ENCODE measurements around the gene PTPRN2. TPM values are rescaled to one million over a fixed set of nuclear protein-coding genes. Genes with fewer than 3 reads are reported as not detected.
A peak's percentile ranks its signal among the peaks of the same experiment; 100 is the strongest.

PTPRN2 gene
- total RNA-seq, 1 donor, result 0.27 TPM

DNA sequence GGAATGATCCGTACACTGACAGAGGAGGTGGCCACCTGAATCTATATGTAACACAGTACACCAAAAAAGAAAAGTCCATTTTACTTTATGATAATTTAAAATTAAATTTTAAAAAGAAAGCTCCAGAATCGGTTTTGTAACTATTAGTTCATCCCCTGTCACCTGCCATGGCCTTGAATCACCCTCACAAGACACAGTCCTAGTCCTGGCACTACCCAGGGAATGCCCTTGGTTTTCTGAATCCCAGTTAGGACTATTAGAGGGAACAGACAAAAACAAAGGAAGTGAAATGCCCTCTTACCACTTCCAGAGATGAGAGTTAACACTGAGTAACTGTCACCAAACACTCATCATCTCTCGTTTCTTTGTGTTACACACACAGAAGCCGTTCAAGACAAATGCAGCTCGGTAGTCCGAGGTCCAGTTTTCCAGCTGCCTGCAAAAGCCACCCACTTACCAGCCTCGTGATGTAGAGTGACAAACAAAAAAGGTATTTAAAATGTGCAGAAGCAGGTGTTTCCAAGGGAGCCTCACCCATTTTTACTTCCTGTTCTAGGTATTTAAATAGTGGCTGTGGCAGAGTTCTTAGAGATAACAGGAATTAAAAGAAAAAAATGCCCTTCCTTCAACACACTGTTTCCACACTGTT, 6.1 kb downstream of the PTPRN2 start:
- DNase-seq (ENCODE audit: low read depth in 2 of 3, low spot score in 2 of 3), result no peak

DNA sequence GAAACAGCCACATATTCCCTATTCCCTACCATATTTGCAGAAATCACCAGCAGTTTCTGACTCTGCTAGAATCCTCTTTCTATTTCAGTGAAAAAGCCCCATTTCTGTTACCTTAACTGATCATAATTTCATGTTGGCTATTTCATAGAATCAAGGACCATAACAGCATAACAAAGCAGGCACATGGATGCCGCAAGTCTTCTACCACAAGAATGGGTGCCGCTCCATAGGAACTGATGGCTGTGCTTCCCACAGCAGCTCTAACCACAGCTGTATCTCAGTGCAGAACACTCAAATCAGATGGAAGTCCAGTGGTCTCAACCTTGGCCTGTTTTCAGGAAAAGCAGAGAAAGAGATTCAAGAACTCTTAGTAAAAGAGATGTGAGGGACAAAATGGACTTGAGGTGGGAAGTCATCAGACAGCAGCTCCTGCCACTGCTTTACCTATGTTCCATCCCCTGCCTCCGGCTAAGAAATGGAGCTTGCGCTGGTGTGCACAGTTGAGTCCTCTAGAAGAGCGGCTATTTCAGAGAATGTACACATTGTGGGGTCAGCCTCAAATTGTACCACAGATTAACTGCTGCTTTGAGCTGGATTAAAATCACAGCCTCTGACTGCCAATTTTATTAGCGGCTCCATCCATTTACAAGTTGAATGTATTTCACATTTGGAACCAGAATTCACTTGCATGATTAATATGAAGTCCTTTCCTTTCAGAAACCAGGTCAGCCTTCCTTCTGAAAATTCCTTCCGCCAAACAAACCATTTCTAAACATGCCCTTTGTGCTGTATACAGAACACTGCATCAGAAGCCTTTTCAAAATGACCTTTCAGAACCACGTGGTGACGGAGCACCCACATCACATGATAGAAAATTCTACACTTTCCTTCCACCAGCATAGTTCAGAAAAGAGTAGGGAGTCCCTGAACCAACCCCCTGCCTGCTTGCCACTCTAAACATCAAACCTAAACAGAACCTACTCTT, 7.7 kb downstream of the PTPRN2 start:
- no peak for DNase-seq (ENCODE audit: low read depth in 2 of 3, low spot score in 2 of 3)

DNA sequence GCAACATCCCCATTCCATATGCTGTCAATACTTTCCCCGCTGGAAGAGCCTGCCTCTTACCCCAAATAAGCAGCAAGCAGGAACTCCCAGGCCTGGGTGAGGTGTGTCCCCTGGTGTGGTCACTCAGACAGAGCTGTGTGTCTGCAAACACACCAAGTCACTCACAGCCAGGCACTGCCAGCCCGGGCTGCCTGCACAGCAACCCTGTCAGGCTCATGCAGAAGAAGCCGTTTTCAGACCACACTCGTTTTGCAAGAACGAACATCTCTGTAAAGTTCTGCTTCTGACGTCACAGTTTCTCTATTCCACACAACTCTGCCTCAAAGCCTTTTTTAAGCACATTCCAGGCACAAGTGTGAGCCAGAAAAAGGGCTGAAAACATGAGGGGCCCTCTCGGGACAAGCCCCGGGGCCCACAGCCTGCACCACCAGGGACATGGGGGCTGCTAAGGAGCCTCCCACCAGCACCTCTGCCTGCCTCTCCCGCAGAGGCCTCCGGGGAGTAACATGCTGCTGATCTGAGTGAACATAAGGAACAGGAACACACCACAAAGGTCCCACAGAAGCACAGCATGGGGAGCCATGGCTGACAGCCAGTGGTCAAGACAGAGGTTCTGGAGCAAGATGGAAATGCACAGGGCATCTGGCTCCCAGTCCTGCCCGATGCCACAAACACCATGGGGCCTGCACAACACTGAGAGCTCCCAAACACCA, 11.4 kb downstream of the PTPRN2 start:
- no peak for DNase-seq (ENCODE audit: low read depth in 2 of 3, low spot score in 2 of 3)

DNA sequence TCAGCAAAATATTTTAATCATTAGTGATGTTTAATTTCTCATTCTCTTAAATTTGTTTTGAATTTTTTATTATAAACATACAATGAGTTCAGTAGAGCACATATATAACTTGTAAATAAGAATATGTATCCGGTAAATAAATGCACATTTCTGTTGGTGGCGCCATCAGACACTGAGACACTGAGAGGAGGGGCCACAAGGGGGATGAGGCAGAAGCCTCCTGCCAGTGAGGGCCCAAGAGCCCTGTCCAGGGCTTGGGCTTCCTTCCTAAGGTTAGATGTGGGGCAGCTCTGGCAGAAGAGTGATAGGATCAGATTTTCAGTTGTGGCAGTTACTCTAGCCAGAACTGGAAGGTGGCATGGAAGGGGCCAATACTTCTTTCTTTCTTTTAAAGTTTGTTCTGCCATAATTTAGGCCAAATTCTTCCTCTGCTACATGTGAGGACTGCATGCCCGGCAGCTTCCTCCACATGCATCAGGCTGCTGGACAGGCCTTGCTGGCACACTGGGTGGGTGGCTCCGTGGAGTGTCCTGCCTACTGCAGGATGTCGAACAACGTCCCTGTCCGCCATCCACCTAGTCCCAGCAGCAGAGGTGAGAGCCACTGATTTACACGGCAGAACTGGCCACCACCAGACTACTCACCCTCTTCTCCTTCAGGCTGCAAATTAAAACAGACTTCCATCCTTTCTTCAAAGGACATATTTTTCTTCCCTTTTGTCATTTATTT, 13.2 kb downstream of the PTPRN2 start:
- no peak for DNase-seq (ENCODE audit: low read depth in 2 of 3, low spot score in 2 of 3)

DNA sequence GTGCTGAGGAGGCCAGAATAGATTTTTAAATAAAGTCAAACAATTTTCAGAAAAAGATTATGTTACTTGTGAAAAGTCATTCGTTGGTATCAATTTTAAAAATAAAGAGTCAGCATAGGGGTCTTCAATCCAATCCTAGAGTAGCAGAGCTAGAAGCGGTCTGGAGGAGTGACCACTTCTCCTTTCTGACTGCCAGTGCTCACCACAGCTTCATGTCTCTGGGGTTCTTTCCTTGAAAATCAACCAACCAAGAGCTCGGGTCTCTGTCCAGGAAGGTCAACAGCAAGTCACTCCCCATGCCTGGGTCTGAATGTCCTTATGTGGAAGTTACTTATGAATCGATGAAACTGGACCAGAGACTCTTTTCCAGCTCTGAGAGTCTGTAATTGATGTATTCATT, 14.3 kb downstream of the PTPRN2 start:
- no peak for DNase-seq (ENCODE audit: low read depth in 2 of 3, low spot score in 2 of 3)

DNA sequence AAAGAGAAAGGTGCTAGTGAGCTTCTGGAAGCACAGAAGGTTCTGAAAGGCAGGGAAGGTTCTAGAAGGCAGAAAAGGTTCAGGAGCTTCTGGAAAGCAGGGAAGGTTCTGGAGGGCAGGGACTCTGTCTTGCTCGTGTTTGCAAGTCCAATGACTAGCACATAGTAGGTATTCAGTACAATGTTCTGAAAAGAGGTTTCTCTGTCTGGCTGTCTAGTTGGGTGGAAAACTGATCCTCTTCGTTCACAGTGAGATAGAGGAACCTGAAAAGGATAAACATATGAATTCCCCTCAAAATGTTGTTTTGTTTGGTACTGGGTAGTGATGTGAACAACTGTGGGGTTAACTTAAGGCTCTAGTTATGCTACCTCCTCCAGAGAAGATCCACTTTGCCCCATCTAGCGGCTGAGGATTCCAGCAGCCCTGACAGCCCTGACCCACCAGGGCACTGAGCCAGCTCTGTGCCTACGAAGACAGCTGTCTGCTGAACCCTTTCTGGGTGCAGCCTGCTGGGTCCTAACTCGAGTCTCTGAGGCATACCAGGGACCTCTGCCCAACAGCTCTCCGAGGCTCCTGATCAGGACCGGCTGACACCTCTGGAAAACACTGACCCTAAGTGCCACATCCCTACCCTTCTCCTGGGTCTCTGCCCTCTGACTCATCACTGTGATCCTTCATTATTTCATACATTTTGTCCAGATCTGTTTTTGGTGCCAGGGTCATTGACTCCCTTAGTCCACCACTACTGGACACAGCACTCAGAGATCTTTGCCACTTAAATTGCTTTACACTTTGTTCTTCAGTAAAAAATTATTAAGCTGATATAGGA, 15.4 kb downstream of the PTPRN2 start:
- peak in 1 of 3 donors; percentile 26 for DNase-seq (ENCODE audit: low read depth in 2 of 3, low spot score in 2 of 3)

DNA sequence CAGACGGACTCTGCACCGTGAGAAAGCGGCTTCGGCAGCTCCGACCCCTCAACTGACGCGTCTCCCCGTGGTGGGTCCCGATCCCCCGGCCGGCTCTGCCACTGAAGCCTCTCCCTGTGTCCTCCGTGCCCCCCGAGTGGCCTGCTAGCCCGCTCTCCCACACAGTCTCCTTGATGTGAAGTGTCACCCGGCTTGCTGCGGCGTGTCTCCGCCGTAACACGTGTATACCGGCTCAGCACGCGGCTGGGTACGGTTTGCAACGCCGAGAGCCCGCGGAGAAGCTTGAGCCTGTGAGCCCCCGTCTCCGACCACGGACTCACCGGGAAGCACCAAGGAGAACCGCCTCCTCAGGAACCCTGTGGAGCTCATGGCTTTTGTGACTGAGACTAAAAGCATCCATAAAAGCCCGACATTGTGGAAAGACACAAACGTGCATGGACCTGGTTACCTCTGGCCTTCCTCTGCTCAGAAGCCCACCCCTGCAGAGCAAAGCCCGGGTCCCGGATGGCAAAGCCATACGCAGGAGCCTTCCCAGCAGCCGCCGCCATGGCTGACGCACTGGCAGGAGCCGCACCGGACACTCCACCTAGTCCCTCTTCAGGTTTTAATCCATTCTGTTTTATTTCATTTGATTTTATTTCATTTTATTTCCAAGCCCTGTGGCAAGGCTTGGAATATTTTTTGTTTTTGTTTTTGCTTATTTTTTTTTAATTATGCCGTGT, 17.0 kb downstream of the PTPRN2 start:
- DNase-seq (ENCODE audit: low read depth in 2 of 3, low spot score in 2 of 3), result no peak

DNA sequence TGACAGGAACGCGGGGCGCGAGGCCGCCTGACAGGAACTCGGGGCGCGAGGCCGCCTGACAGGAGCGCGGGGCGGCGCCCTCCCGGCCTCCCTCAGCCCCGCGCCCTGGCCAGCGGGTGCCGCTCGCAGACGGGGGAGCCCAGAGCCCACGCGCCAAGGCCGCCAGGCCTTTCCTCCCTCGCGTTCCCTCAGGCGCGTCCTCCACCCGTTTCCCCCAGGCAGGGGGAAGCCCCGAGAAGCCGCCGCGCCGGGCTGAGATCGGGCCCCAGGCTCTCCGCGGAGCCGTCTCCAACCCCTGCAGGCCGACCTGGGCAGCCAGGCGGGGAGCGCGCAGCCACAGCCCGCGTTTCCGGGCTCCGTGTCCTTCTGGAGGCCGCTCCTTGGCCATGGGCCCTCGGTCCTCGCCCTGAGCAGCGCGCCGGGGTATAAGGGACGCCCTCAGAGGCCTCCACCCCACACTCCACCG, 17.7 kb downstream of the PTPRN2 start:
- DNase-seq (ENCODE audit: low read depth in 2 of 3, low spot score in 2 of 3), result no peak

DNA sequence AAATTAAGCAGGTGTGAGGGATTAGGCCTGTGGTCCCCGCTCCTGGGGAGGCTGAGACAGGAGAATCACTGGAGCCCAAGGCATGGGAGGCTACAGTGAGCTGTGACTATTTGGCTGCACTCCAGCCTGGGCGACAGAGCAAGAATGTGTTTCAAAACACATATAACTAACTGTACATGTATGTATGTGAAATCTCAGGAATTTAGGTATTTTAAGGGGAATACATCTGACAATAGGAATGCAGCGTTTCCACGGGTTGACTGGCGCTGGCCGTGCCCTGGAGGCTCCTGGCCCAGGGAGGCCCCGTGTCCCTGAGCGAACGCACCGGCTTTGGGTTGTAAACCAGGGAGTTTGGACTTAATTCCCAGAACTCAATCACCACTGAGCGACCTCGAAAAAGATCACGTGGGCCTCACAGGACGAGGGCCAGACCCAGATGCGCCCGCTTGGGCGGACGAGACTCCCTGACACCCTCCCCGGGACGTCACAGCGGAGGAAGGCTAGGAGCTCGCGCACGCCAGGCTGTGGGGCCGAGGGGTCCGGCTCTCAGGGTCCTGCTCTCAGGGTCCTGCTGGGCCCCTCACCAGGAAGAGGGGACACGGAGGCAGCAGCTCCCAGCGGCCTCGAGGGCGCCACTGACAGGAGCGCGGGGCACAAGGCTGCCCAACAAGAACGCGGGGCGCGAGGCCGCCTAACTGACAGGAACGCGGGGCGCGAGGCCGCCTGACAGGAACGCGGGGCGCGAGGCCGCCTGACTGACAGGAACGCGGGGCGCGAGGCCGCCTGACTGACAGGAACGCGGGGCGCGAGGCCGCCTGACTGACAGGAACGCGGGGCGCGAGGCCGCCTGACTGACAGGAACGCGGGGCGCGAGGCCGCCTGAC, 18.4 kb downstream of the PTPRN2 start:
- no peak for DNase-seq (ENCODE audit: low read depth in 2 of 3, low spot score in 2 of 3)

DNA sequence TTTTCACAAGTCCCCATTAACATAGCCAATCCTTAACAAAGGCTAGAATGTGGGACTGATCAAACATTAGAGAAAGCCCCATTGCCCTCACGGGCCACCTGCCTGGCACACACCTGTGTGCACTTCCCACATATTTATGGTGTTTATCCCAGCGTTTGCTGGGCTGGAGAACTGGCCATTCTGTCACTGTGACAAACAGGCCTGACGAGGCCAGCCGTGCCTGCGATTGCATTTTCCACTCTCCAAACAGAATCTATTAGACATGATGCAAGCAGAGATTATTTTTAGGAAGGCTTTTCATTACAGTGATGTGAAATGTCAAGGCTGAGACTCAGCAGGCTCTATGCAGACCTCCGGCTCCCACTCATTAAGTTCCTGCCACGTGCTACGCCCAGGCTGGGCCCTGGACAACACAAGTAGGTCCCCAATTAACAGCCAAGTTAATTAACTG, 20.4 kb downstream of the PTPRN2 start:
- no peak for DNase-seq (ENCODE audit: low read depth in 2 of 3, low spot score in 2 of 3)

DNA sequence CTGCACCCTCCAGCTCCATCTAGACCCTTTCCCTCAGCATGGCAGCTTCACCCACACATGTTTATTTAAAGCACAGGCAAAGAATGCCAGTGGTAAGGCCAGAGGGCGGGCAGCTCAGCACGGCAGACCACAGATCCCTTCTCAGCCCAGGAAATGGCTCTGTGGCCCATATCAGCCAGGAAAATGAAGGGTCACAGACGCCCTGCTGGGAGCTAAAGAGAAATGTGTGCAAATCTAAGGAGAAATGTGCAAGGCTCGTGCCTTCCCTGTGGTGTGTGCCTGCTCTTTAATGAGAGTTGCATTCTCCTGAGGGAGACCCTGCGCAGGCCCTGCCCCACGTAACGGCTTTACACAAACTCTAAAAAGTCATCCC, 23.0 kb downstream of the PTPRN2 start:
- DNase-seq (ENCODE audit: low read depth in 2 of 3, low spot score in 2 of 3), result no peak

DNA sequence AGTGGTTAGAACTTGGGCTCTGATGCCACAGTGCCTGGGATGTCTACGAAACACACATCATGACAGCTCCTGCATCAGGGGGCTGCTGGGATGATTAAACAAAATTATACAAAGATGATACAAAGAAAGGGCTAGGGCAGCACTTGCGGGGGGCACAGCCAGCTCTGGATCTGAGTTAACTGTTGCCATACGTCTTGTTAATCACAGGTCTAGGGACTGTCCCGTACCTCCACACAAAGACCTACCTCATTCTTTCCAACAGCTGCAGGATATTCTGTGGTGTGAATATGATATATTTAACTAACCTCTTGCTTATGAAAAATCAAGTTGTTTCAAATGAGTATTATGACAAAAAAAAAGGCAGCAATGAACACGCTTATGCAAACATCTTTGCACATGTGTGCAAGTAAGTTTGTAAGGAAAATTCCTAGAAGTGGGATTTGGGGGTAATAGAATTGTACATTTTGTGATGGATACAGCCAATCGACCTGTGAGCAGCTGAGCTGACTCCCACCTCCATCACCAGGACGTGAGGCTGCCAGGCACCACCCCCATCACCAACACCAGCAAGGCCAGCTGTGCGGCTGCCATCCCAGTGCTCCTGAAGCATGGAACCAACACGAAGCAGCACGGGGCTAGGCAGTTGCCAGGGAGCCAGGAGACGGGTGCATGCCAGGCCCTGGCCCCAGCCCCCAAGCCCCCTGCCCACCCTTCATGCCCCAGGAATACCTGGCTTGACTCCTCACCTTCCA, 23.5 kb downstream of the PTPRN2 start:
- DNase-seq (ENCODE audit: low read depth in 2 of 3, low spot score in 2 of 3), result no peak

DNA sequence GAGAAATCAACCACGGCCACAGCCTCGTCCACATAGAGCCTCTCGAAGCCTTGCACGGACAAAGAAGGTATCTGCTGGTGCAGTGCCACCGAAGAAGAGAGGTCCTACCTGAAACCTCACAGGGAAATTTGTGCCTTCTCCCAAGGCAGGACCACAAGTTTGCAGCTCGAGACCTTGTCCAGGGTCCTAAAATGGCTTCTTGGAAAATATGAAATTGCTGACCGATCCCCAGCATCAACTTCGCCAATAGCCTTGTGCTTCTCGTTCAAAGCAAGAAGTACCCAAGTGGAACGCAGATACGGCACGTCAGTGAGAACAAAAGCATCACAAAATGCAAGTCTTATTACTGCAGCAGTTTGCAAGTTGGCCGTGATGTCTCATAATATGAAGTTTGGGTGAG, 24.6 kb downstream of the PTPRN2 start:
- DNase-seq (ENCODE audit: low read depth in 2 of 3, low spot score in 2 of 3), result no peak

DNA sequence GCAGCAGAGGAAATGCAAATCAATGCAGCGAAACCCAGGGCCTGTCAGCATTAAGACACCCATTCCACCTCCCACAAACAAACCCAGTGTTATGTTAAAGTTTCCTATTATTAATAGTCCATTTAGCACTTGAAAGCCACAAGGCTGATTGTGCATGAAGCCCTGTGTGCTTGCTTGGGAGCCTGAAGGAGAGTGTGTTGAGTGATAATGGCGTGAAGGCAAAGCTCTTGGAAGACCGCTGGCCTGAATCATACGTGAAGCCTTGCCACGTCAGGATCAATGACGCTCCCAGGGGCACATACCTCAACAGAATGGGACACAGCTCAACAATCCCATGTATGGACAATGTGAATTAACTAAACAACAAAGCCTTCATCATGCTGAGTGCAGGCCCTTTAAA, 25.1 kb downstream of the PTPRN2 start:
- DNase-seq (ENCODE audit: low read depth in 2 of 3, low spot score in 2 of 3), result no peak

DNA sequence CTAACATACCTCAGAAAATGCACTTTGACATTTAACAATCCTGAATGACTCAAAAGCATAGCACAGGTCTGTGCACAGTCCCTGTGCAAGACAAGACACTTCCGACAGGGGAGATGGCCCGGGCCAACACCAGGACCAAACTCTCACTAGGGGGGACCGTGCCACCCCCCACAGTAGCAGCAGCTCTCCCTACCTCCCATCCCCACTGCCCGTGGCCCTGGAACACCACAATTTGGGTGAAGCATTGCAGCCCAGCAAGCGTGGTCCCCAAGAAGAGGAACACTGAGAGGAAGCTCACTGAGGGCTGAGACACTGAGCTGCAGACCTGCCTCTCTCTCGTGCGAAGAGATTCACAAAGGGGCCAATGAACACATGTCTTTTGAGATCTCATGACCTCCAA, 26.0 kb downstream of the PTPRN2 start:
- no peak for DNase-seq (ENCODE audit: low read depth in 2 of 3, low spot score in 2 of 3)

DNA sequence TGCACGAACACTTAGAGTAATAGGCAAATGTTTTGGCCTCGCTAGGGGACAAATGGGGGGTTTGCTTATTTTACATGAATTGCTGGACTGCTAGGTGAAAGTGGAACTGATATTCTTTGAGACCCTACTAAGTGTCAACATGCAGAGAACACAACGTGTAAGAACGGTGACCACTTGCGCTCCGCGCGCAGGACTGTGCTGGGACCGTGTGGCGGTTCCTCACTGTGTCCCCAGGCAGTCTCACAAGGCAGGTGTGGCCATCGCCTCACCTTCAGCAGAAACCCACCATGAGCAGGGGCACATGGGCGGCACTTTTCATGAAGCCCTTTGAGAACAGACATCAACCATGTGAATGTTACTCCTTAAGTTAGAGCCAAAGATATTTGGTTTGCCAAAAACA, 27.2 kb downstream of the PTPRN2 start:
- DNase-seq (ENCODE audit: low read depth in 2 of 3, low spot score in 2 of 3), result no peak

DNA sequence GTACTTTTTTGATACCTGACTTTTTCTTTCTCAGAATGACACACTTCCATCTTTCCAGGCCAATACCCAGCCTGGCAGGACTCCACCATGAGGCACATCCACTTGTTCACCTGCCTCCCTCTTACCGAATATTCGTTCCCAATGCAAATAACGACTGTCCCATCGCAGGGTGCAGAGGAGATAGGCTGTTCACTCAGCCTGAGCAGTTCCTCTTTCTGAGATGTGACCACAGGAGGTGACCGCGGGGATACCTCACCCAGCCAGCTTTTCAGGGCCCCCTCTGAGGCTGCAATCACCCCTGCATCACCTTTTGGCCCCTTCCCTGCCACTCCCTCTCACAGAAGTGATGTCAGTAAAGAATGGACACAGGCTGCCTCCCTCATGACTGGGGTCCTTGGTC, 28.3 kb downstream of the PTPRN2 start:
- peak in 1 of 3 donors; percentile 39 for DNase-seq (ENCODE audit: low read depth in 2 of 3, low spot score in 2 of 3)
